GM19395 (cell line): ENCODE data around the gene RNF166.

ENCODE experiments used
- ATAC-seq: cut with Tn5 transposase; IDR thresholded peaks from one replicate; pipeline ENCODE4 v1.9.1; 2021; ENCODE audit warnings: mild to moderate bottlenecking, moderate library complexity; ENCODE audit not compliant: unreplicated experiment

The RNF166 gene

DNA sequence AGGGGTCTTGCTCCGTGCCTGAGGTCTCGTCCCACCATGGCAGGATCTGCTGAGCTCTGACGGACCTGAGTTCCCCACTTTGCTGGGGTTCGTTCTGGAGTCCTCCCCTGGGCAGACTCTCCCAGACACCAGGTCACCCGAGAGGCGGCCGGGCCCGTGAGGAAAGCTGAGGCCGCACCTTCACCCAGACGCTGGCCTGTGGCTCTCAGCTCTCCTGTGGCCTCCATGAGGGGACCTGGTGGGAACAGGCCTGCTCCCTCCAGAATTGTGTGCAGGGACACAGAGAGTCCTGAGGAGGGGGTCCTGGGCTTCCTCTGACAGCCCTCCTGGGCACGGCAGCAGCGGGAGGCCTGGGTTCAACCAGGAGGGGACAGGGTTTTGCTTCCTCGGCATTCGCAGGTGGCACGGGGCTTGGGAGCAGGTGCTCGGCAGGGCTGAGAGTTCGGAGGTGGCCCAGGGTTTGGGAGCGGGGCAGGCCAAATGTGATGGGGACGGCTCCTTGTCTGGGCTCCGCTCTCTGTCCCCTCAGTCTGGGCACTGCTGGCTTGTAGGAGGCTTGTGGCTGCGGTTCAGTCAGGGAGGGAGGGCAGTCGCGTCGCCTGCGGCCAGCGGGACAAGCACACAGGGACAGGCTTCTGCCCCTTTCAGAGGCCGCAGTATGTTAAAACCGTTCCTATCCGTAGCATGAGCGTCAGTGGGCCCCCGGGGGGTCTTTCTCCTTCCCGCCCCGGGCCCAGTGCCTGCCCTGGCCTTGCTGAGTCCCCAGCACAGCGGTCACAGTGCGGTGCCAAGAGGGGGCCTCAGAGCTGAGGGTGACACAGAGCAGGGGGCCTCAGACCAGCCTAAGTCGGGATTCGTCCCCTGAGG lies 11.8 kb downstream of the RNF166 start:
- ATAC-seq: no peak

GRCh38 chr16:88693420-88694177 lies 12.6 kb downstream of the RNF166 start:
- ATAC-seq: no peak

DNA sequence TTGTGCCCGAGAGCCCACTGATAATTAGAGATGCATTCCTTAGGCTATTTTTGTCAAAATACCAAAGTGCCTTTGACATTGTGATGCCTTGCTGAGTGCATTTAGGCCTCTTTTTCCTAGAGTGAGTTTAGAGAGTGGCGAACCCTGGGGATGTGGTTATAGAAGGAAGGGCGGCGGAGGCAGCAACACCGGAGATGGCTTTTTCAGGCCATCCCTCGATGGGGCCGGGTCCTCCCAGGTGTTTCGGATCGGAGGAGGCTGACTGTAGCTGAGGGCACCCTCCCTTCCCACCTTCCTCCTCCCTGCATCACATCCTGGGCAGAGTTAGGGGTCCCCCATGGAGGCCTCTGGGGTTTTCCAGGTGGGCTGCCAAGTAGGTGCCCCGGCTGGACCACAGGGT lies 13.3 kb downstream of the RNF166 start:
- ATAC-seq: no peak

DNA sequence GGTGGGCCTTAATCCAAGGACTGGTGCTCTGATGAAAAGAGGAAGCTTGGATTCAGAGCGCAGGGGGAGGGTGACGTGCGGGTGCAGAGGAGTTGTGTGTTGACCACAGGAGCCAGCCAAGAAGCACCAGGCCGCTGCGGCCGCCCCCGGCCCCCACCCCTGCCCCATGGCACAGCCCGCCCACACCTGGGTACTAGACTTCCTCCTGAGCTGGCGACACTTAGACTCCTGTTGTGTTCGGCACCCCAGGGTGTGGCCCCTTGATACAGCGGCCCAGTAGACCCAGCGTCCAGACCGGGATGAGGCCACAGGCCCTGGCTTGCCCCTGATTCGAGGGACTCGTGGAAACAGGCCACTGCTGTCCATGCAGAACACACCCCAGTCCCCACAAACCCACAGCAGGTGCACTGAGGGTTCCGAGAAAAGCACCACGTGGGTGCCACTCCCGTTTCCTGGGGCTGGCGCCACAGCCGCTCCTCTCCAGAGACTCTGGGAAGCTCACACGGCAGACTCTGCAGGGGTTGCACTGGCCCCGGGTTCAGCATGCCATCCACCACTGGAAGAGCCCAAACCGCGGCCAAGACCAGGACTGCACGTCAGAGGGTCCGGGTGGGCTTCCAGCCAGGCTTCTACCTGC lies 14.2 kb downstream of the RNF166 start:
- no peak for ATAC-seq

- no peak for ATAC-seq
Observed at GRCh38 chr16:88691129-88691813, 14.9 kb downstream of the RNF166 start.

- no peak for ATAC-seq
Observed at GRCh38 chr16:88690341-88691128, 15.7 kb downstream of the RNF166 start.

DNA sequence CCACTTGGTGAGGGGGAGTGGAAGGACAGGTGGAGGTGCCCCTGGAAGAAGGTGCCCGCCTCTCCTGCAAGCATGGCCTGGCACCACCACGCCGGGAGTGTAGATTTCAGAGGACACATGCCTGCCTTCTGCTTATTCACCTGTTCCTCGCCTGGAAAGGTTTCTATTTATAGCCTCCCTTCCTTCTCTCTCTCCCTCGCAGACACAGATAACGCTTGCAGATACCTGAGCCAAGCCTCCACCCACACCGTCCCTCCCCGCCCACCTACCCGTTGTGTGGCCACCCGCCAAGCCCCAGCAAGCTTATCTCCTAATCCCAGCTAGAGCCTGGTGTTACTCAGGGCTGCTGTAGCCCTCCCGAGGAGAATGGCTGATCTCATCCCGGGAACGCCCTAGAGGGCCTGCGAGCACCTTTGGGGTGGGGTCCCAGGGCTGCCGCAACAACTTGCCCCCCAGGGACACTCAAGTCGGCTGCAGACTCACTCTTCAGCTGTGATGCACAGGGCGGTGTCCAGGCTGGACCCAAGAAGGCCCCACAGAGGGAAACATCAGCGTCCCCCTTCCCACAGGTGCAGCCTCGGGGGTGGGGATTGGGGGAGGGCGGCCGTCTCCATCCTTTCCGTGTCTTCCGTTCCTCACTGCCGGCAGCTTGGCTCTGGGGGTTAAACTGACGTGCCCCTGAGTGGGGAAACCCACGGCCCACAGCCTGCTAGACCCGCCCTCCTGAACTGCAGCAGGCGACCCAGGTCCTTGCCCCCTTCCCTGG lies 18.0 kb downstream of the RNF166 start:
- no peak for ATAC-seq

GRCh38 chr16:88687676-88688012 lies 18.6 kb downstream of the RNF166 start:
- no peak for ATAC-seq

- ATAC-seq: no peak
Observed at GRCh38 chr16:88687254-88687576, 19.0 kb downstream of the RNF166 start.

DNA sequence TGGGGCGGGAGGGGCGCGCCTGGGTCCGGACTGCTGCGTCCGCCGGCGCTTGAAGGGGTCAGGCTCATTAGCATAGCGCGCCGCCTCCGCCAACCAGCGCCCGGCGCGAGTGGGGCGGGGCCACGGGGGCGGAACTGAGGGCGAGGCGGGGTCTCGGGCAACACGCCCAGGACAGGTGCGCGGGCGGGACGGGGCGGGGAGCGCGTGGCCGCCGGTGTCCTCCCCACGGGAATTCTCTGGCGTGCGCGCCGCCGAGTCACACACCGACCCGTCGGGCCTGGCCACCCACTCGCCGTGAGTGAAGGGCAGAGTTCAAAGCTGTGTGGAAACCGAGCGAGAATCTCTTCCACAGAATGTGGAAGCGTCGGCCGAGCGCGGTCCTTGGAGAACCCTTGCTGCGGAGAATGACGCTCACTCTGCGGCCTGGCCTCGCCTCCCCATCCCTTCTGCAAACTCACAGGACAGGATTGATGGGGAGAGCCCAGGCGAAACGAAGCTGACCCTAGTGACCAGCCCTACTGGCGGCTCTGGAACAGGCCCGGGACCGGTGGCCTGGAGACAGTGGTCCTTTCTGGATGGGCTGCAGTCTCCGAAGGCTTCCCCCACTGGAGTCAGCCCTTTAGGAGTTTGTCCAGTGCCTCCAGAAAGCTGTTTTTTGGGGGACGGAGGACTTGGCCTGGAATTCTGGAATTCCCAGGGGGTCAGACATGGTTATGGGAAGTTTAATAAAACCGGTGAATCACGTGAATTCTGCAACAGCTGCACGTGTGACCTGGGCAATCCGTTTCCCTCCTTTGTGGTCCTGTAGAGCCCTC lies 19.6 kb downstream of the RNF166 start, which contains the start of gene SNAI3:
Gene SNAI3 (minus strand): TSS at position 69 of the 815 bp plus-strand sequence. CDS start 101 bp downstream, outside the sequence.
- peak; percentile 58 for ATAC-seq

GRCh38 chr16:88686062-88686438 lies 20.2 kb downstream of the RNF166 start:
- ATAC-seq: no peak

GRCh38 chr16:88685156-88686061 lies 20.8 kb downstream of the RNF166 start:
- no peak for ATAC-seq

DNA sequence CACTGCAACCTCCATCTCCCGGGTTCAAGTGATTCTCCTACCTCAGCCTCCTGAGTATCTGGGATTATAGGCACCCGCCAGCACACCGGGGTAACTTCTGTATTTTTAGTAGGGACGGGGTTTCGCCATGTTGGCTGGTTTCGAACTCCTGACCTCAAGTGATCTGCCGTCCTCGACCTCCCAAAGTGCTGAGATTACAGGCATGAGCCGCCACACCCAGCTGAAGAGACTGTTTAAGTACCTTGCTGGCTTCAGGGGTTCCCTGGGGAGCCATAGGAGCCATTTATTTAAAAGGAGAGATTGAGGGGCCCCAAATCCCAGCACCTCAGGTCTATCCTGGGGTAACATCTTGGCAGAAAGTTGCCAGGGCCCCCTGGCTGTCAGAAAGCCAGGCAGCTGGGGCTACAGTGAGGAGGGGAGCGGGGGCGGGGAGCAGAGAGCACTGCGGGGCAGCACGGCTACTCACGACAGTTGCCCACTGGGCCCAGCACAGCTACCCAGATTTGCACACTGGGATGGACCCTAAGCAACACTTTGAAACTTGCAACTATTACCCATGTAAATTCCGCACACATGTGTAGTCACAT lies 21.5 kb downstream of the RNF166 start:
- ATAC-seq: no peak

DNA sequence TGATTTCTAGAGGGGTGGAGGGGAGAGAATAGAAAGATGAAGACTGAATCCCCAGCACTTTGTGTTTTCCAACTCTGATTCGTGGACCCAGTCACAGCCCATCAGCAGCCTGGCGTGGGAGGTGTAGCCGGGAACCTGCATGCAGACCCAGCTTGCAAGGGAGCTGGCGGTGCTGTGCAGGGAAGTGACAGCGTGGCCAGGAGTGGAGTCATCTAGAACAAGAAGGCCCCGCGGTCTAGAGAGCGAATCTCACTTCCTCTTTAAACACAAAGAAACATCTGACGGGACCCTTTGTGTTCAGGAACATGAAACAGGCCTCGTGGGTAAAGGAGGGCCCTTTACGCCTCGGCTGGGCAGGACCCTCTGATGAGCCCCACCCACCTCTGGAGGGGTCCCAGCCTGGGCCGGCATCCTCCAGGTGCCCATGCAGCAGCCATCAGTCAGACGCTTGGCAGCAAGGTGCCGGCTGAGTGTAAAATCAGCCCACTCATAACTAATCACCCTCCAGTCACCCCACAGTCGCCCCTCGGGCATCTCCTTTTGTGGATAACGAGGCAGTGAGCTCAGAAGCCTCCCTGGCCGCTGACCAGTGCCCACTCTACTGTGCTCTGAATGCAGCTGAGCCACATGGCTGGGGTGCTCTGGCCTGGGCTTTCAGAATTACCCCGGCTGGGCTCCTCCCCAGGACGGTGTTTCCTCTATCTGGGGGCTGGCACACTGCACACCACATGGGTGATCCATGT lies 24.3 kb downstream of the RNF166 start:
- peak; percentile 79 for ATAC-seq

- no peak for ATAC-seq
Observed at GRCh38 chr16:88681084-88681680, 25.0 kb downstream of the RNF166 start.

GRCh38 chr16:88680554-88681083 lies 25.6 kb downstream of the RNF166 start:
- ATAC-seq: no peak
